Stomach (tissue), 9 donors: ENCODE measurements around the gene CAPN15. TPM values are rescaled to one million over a fixed set of nuclear protein-coding genes. Genes with fewer than 3 reads are reported as not detected.

Source experiments
- DNase-seq, 2 donors: peaks; one replicate each; pipeline versions ENCODE4 v3.0.0 to v3.0.0-alpha.2; 2013 to 2019
- H3K27ac ChIP-seq, 5 donors: fragments of 200-600 bp in 4 of 5; sonication (generic) in 4 of 5; one replicate each; pipeline ENCODE4 v1.5.1; 2013 to 2019; ENCODE audit warnings: mild to moderate bottlenecking in 1 of 5, moderate library complexity in 1 of 5
- H3K27me3 ChIP-seq, 3 donors: fragments of 200-600 bp; sonication (generic); one replicate each; pipeline ENCODE4 v1.5.1; 2017 to 2019; ENCODE audit warnings: mixed run types in 1 of 3
- H3K36me3 ChIP-seq, 4 donors: fragments of 200-600 bp; sonication (generic); 1 replicate in 3 of 4; 2 replicates in 1 of 4; pipeline ENCODE4 v1.5.1; 2016 to 2019
- H3K4me1 ChIP-seq, 4 donors: fragments of 200-600 bp; sonication (generic); one replicate each; pipeline ENCODE4 v1.5.1; 2016 to 2019
- H3K4me3 ChIP-seq, 4 donors: fragments of 200-600 bp; sonication (generic) in 3 of 4; one replicate each; pipeline ENCODE4 v1.5.1; 2016 to 2019; ENCODE audit warnings: mild to moderate bottlenecking in 1 of 4
- H3K9me3 ChIP-seq, 4 donors: fragments of 200-600 bp; sonication (generic); one replicate each; pipeline ENCODE4 v1.5.1; 2016 to 2019
- EP300 ChIP-seq: sonication (generic); formaldehyde crosslinking; IDR thresholded peaks from one replicate; pipeline ENCODE4 v1.6.1; 2017; ENCODE audit warnings: antibody characterized with exemption
- POLR2A ChIP-seq, 4 donors: fragments of 450-650 bp; IDR thresholded peaks; one replicate each; pipeline ENCODE4 v1.6.1; 2016; ENCODE audit warnings: antibody characterized with exemption in 4 of 4, control low read depth in 2 of 4, mild to moderate bottlenecking in 1 of 4, moderate library complexity in 1 of 4
- POLR2AphosphoS5 ChIP-seq, 3 donors: sonication (generic); formaldehyde crosslinking; IDR thresholded peaks; one replicate each; pipeline ENCODE4 v1.6.1; 2016; ENCODE audit warnings: antibody characterized with exemption in 3 of 3
- WGBS, 5 donors: extraction: QIAGEN DNeasy Blood & Tissue Kit in 3 of 5; methylation state at CpG; one replicate each; pipeline versions ENCODE4 v1.1.5 to v1.1.7; 2013 to 2018; 5-methylcytosine and 5-hydroxymethylcytosine counted together
- intact Hi-C: fragments of 100-400 bp; cut with DNase I; formaldehyde crosslinking; loops from one replicate; pipeline ENCODE4 v1.15.1; 2023; ENCODE audit warnings: low total_unique reads
- polyA plus RNA-seq, 3 donors: library from polyadenylated mRNA; stranded (reverse); fragments of 200-250 nt; gene quantifications; one replicate each; pipeline ENCODE4 v1.2.3, GENCODE V29; 2013
- total RNA-seq, 5 donors: library from RNA; depleted of rRNA; stranded (reverse); fragments of >200 nt; gene quantifications; one replicate each; pipeline versions ENCODE4 v1.1.0 to v1.2.3, GENCODE V29; 2014 to 2016
- TF ChIP-seq, protein P1 (sequence below), 7 experiments: fragments of 450-650 bp in 4 of 7; fragments of 200-600 bp in 3 of 7; sonication (generic) in 3 of 7; IDR thresholded peaks; one replicate each; pipeline ENCODE4 v1.5.1; 2016 to 2019; ENCODE audit warnings: antibody characterized with exemption in 7 of 7, control low read depth in 2 of 7, mild to moderate bottlenecking in 1 of 7
- donor health status: healthy with polysubstance abuse.
- donor health status: Bipolar disorder and iron deficiency.
- donor health status: healthy.

CAPN15 gene
- total and polyA plus RNA-seq, 8 donors, result 25.2 to 235 (median 35.0) TPM

- DNase-seq, result no peak
- Histone ChIP-seq H3K27me3 (no peaks in the 10 kb centered on the region), H3K4me1 (peaks cover 0 to 2% (median 1%) of the 10 kb centered on the region in 4 donors), H3K27ac (no peak overlapping the region), H3K4me3 (no peak overlapping the region), H3K9me3 (no peaks in the 10 kb centered on the region), H3K36me3 (peaks cover 26 to 78% (median 62%) of the 10 kb centered on the region in 4 donors)
- TF ChIP-seq POLR2AphosphoS5 (IDR thresholded peaks at IDR 0.05) (no peak), EP300 (no peak), POLR2A (IDR thresholded peaks at IDR 0.05) (no peak)
- TF ChIP-seq, protein P1, sequence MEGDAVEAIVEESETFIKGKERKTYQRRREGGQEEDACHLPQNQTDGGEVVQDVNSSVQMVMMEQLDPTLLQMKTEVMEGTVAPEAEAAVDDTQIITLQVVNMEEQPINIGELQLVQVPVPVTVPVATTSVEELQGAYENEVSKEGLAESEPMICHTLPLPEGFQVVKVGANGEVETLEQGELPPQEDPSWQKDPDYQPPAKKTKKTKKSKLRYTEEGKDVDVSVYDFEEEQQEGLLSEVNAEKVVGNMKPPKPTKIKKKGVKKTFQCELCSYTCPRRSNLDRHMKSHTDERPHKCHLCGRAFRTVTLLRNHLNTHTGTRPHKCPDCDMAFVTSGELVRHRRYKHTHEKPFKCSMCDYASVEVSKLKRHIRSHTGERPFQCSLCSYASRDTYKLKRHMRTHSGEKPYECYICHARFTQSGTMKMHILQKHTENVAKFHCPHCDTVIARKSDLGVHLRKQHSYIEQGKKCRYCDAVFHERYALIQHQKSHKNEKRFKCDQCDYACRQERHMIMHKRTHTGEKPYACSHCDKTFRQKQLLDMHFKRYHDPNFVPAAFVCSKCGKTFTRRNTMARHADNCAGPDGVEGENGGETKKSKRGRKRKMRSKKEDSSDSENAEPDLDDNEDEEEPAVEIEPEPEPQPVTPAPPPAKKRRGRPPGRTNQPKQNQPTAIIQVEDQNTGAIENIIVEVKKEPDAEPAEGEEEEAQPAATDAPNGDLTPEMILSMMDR (IDR thresholded peaks at IDR 0.05), result no peak
- intact Hi-C loops, result no loop called here
- WGBS, 5 donors, result 89 to 96% (median 95%) methylated on average over 8 of the region's 8 CpGs
Measured at GRCh38 chr16:516301-516700, 11.2 kb upstream of the CAPN15 start.

GRCh38 chr16:518858-519257 lies 8.7 kb upstream of the CAPN15 start:
- 81 to 88% (median 84%) methylated on average over 8 to 9 of the region's 9 CpGs for WGBS, 5 donors
- H3K36me3 ChIP-seq, result peaks cover 26 to 66% (median 59%) of the 10 kb centered on the region in 4 donors
- H3K4me1 ChIP-seq, result peaks cover 0 to 9% (median 7%) of the 10 kb centered on the region in 4 donors
- intact Hi-C loops, result no loop called here
- H3K27ac ChIP-seq, result no peak overlapping the region
- no peaks in the 10 kb centered on the region for H3K9me3 ChIP-seq
- DNase-seq, result no peak
- H3K27me3 ChIP-seq, result no peaks in the 10 kb centered on the region
- TF ChIP-seq POLR2AphosphoS5 (IDR thresholded peaks at IDR 0.05), result no peak
- TF ChIP-seq, protein P1 (IDR thresholded peaks at IDR 0.05), result no peak
- TF ChIP-seq POLR2A (IDR thresholded peaks at IDR 0.05), result no peak
- TF ChIP-seq EP300, result no peak
- H3K4me3 ChIP-seq, result no peak overlapping the region

DNA sequence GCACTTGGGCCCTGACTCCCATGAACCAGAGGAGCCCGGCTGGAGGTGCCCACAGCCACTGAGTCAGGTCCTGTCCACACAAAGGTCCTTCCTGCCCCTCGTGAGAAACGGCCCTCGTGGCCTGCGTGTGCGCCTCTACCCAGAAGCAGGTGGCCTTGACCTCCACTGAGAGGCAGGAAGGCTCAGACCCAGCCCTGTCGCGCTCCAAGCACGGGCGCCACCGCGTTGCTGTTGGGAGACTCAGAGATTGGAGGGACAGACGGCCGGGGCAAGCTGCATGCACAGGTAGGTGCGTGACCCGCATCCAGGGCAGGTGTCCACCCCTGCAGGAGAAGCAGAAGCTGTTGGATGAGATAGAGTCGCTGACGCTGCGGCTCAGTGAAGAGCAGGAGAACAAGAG lies 8.1 kb upstream of the CAPN15 start:
- Histone ChIP-seq H3K9me3 (no peaks in the 10 kb centered on the region), H3K4me1 (peaks cover 0 to 13% (median 11%) of the 10 kb centered on the region in 4 donors), H3K27ac (no peak overlapping the region), H3K36me3 (peaks cover 26 to 62% (median 57%) of the 10 kb centered on the region in 4 donors), H3K4me3 (no peak overlapping the region), H3K27me3 (no peaks in the 10 kb centered on the region)
- TF ChIP-seq POLR2A (IDR thresholded peaks at IDR 0.05) (no peak), POLR2AphosphoS5 (IDR thresholded peaks at IDR 0.05) (no peak), EP300 (no peak)
- TF ChIP-seq, protein P1 (IDR thresholded peaks at IDR 0.05), result no peak
- 90 to 94% (median 93%) methylated on average over 5 to 19 of the region's 19 CpGs for WGBS, 5 donors
- no peak for DNase-seq
- intact Hi-C loops, result no loop called here

DNA sequence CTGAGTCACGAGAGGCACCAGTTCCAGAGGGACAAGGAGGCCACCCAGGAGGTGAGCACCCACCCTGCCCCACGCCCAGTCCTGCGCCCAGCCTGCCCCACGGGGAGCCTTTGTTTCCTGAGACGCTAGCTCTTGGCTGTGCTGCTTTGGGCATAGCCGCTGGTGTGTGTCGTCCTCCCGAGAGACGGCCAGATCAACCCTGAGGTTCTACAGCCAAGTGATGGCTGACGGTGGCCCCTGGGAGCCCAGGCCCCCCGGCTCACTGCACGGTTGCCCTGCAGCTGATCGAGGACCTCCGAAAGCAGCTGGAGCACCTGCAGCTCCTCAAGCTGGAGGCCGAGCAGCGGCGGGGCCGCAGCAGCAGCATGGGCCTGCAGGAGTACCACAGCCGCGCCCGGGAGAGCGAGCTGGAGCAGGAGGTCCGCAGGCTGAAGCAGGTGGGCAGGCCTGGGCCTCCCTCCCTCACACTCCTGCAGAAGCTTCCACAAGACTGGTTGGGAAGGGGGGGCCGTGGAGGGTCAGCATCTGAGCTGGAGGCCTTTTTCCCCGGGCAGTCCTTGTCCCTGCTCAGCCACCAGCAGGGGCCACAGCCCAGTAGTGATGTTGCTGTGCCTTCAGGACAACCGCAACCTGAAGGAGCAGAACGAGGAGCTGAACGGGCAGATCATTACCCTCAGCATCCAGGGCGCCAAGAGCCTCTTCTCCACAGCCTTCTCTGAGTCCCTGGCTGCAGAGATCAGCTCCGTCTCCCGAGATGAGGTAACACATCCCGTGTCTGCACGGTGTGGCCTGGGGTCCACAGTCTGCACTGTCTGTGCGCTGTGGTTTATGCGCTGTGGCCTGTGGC lies 7.4 kb upstream of the CAPN15 start:
- intact Hi-C loops, result no loop called here
- H3K4me1 ChIP-seq, result peaks cover 0 to 20% (median 16%) of the 10 kb centered on the region in 4 donors
- TF ChIP-seq EP300 (no peak), POLR2A (IDR thresholded peaks at IDR 0.05) (no peak), POLR2AphosphoS5 (IDR thresholded peaks at IDR 0.05) (no peak)
- TF ChIP-seq, protein P1 (IDR thresholded peaks at IDR 0.05), result no peak
- peaks cover 26 to 56% (median 52%) of the 10 kb centered on the region in 4 donors for H3K36me3 ChIP-seq
- no peaks in the 10 kb centered on the region for H3K9me3 ChIP-seq
- 90 to 95% (median 92%) methylated on average over 26 to 35 of the region's 35 CpGs for WGBS, 5 donors
- no peak overlapping the region for H3K27ac ChIP-seq
- no peak overlapping the region for H3K4me3 ChIP-seq
- DNase-seq, result no peak
- no peaks in the 10 kb centered on the region for H3K27me3 ChIP-seq
